Activated CD8-positive, alpha-beta memory T cell treated with anti-CD3 and anti-CD28 coated beads for 48 hours (primary cell): Measurements from ENCODE around the gene TP53INP2.
"Not testable (repeated sequence)": the region's sequence is repeated elsewhere in the genome, so short reads cannot be mapped to it uniquely, and the experiment has no call there.

Source experiments
- DNase-seq, 3 experiments: peaks; one replicate each; pipeline ENCODE4 v3.0.0-alpha.2; 2020; ENCODE audit warnings: low read depth in 2 of 3, low spot score in 2 of 3

TP53INP2 gene

GRCh38 chr20:34720266-34720665, 16.1 kb downstream of the TP53INP2 start:
- DNase-seq, result no peak

DNA sequence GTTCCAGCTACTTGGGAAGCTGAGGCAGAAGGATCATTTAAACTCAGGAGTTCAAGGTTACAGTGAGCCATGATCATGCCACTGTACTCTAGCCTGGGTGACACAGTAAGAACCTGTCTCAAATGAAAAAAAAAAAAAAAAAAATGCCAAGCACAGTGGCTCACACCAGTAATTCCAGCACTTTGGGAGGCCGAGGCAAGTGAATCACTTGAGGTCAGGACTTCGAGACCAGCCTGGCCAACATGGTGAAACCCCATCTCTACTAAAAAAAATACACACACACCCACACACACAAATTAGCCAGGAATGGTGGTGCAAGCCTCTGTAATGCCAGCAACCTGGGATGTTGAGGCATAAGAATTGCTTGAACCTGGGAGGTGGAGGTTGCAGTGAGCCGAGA, 18.4 kb downstream of the TP53INP2 start:
- DNase-seq, result not testable (repeated sequence)

DNA sequence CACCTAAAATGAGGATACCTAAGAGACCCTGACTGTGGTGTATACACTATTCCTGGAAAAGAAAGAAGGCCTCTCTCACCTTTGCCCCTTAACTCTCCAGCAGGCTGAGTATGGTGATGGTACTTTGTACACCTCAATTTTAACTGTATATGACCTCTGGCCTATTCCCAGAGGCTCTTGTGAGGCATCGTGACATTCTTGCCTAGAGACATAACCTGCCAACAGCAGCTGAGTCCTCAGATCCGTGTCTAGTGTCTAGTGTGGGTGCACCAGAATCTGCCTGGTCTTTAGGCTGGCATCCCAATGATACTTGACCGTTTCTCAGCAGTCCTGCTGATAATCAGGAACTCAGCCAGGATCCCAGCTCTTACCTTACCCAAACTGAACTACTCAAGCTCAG, 20.0 kb downstream of the TP53INP2 start:
- no peak for DNase-seq

DNA sequence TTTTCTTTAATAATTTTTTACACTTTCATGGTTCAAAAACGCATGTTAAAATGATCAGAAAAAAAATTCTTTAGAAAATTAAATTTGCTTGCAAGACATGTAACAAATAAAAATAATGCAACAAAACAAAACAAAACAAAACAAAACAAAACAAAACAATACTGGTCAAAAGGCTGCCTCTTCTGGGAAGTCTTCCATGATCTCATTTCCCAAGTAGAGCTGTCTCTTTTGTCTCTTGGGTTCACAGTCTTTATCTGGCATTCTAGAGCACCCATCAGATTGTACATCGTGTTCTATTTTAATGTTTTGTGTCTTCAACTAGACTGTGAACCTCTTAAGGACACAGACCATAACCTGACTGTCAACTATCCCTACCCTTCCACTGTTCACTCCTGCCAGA, 25.3 kb downstream of the TP53INP2 start:
- DNase-seq, result no peak

DNA sequence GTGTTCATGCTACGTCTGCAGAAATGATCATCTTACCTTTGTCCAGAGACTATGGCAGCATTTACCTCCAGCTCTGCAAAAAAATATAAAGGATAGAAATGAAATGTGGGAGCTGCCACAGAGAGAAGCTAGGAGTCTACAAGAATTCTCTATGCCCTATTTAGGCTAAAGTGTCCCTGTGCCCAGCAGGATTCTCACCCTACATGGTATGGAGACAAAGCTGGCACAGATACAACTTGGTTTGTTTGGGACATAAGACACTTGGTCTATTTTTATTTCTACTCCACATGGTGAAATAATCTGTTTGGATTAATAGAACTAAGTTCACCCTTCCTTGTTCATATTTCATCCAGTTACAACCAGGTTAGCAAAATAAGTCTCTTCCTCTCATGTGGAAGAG, 28.4 kb downstream of the TP53INP2 start:
- no peak for DNase-seq

- no peak for DNase-seq
Measured at GRCh38 chr20:34736106-34736735, 32.1 kb downstream of the TP53INP2 start.

GRCh38 chr20:34743039-34743438, 38.9 kb downstream of the TP53INP2 start:
- DNase-seq, result no peak

- DNase-seq, result no peak
Measured at GRCh38 chr20:34744340-34744739, 40.2 kb downstream of the TP53INP2 start.

DNA sequence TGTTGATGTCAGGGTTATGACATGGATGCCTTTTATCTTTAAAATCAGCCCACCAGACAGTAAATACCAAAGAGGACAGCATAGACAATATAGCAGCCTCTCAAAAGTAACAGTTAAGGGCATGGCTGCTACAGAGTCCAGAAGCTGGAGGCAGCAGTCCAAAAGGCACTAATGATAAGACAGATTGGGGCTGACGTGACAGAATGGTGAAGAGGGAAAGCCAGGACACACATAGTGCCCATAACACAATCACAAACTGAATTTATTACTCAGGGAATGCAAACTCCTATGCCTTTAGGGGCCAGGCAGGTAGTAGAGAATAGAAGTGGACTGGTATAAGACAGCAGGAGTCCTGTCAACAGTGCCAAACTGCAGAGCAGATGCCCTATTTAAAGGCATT, 40.7 kb downstream of the TP53INP2 start:
- no peak for DNase-seq

GRCh38 chr20:34746674-34747073, 42.5 kb downstream of the TP53INP2 start:
- no peak for DNase-seq

- DNase-seq, result no peak
Measured at GRCh38 chr20:34747479-34747878, 43.3 kb downstream of the TP53INP2 start.

GRCh38 chr20:34748709-34749108, 44.6 kb downstream of the TP53INP2 start:
- no peak for DNase-seq

- DNase-seq, result no peak
Measured at GRCh38 chr20:34750484-34750883, 46.3 kb downstream of the TP53INP2 start.

DNA sequence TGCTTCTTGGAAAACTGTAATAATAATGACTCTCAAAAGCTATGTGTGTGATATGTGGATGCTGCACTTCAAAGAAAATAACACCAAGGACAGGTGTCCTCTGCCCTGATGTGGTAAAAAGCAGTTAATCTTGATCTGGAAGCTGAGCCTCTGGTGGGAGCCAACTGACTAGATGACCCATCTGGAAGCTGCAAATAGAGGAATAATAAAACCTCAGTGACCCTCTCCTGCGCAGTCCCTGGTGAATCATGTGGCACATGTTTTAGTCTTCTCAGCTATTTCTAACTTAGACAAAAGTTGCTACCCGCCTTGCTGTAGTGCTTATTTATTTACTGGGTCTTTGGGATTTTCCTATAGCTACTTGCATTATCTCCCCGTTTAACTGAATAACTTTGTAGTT, 47.3 kb downstream of the TP53INP2 start:
- no peak for DNase-seq

GRCh38 chr20:34753706-34754461, 49.7 kb downstream of the TP53INP2 start:
- DNase-seq, result no peak

DNA sequence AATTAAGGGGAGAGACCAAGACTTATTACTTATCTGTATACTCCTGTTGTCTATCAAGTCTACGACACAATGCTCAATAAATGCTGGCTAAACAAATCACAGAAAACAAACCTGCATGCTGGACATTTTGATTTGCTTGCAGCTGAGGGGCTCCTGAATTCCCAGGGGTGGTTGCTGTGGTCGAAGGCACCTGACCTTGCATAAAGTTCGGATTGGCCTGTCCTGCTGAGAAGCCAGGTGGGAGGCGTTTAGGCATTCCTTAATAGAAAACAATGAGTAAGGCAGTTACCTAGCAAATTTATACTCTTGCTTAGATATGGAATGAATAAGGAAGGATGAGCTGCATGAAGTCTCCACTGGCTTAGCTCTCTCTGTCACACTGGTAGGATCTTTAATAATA, 50.5 kb downstream of the TP53INP2 start:
- no peak for DNase-seq

DNA sequence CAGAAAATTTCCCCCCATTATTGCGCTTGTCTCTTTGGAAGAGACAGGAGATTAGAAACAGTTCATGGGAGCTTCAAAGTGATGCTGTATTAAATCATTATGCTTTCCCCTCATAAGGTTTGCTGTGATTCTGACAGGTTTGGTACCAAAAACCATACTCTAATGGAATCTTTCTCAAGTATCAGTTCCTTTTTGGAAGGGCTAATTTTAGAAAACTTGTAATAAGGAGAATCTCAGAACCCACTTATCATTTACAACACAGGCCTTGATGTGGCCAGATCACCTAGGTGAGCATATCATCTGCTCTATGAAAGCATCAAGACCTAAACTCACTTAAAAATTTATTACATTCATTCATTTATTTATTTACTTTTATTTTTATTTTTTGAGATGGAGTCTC, 51.2 kb downstream of the TP53INP2 start:
- DNase-seq, result no peak

- DNase-seq, result no peak
Measured at GRCh38 chr20:34762031-34762555, 57.9 kb downstream of the TP53INP2 start.
